Measurements from ENCODE around the gene OR10A5.
"Not testable (repeated sequence)": the region's sequence is repeated elsewhere in the genome, so short reads cannot be mapped to it uniquely, and the experiment has no call there.

OR10A5 gene

DNA sequence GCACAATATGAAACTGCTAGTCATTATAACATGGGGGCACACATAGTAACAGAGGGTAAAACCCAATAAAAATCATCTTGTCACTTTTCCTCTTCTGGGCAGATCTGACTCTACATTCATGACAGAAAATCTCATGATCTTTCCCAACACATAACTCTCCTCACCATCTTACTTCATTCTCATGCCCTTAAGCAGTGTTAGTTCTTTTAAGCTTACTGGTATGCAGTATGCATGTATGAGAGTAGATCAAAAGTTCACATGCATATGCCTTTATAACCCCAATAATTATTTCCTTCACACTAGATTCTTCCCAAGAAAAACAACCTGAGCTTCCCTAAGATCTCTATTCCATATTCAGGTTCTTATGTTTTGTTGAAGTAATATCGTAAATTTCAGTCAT, 25.8 kb downstream of the OR10A5 start:
- H3K4me3 ChIP-seq (replicated peaks in 1 of 2; ENCODE audit: low read depth in 2 of 2, low read length in 2 of 2) = no peak overlapping the region
- no peak for TF ChIP-seq CTCF (IDR thresholded peaks at IDR 0.05; ENCODE audit: low read depth, low read length)
- DNase-seq (ENCODE audit: low read depth in 2 of 2) = no peak

DNA sequence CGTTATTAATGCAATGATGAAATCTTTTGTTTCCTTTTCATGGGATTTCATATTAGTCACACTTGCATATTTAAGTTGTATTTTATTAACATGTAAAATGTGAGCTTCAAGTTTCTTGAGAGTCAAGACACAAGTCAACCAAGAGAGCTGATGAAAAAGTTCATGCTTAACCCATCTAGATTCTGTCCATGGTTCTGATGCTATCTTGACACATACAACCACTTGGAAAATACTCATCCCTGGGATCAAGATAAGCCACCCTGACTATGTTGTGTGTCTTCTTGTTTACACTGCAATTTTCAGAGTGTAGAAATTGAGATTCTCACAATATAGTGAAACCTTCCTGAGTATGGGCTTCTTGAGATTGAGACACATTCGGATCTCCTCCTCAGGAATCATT, 30.3 kb downstream of the OR10A5 start:
- no peak overlapping the region for H3K4me3 ChIP-seq (replicated peaks in 1 of 2; ENCODE audit: low read depth in 2 of 2, low read length in 2 of 2)
- no peak for TF ChIP-seq CTCF (IDR thresholded peaks at IDR 0.05; ENCODE audit: low read depth, low read length)
- no peak for DNase-seq (ENCODE audit: low read depth in 2 of 2)

DNA sequence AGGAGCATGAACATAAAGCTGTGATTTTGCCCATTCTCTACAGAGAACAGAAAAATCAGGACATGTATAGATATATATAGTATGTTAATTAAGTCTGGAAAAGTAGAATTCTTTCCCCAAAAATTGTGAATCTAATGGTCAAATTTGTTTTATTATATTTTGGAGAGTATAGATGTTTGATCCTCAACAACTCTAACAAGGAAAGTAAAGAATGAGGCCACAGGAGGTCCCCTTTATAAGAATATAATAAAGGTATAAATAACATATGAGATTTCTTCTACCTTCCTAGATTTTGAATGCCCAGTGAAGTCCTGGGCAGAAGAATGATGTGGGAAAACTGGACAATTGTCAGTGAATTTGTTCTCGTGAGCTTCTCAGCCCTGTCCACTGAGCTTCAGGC, 30.8 kb downstream of the OR10A5 start, which contains the start of gene OR10A4:
OR10A4 (plus strand) TSS at position 301 of the 400 bp plus-strand sequence; CDS start at position 324, 23 bp downstream.
- TF ChIP-seq CTCF (IDR thresholded peaks at IDR 0.05; ENCODE audit: low read depth, low read length) = no peak
- H3K4me3 ChIP-seq (replicated peaks in 1 of 2; ENCODE audit: low read depth in 2 of 2, low read length in 2 of 2) = no peak within 1 kb of the TSS
- no peak for DNase-seq (ENCODE audit: low read depth in 2 of 2)

- H3K4me3 ChIP-seq (replicated peaks in 1 of 2; ENCODE audit: low read depth in 2 of 2, low read length in 2 of 2) = no peak overlapping the region
- TF ChIP-seq CTCF (IDR thresholded peaks at IDR 0.05; ENCODE audit: low read depth, low read length) = no peak
- DNase-seq (ENCODE audit: low read depth in 2 of 2) = no peak
These were observed 31.4 kb downstream of the OR10A5 start for GRCh38 chr11:6876914-6877313.

- no peak overlapping the region for H3K4me3 ChIP-seq (replicated peaks in 1 of 2; ENCODE audit: low read depth in 2 of 2, low read length in 2 of 2)
- DNase-seq (ENCODE audit: low read depth in 2 of 2) = no peak
- TF ChIP-seq CTCF (IDR thresholded peaks at IDR 0.05; ENCODE audit: low read depth, low read length) = no peak
These were observed 37.3 kb downstream of the OR10A5 start for GRCh38 chr11:6882751-6883150.

DNA sequence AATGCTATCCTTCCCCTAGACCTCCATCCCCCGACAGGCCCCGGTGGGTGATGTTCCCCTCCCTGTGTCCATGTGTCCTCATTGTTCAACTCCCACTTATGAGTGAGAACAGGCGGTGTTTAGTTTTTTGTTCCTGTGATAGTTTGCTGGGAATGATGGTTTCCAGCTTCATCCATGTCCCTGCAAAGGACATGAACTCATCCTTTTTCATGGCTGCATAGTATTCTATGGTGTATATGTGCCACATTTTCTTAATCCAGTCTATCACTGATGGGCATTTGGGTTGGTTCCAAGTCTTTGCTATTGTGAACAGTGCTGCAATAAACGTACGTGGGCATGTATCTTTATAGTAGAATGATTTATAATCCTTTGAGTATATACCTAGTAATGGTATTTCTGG, 42.2 kb downstream of the OR10A5 start:
- not testable (repeated sequence) for H3K4me3 ChIP-seq (replicated peaks in 1 of 2; ENCODE audit: low read depth in 2 of 2, low read length in 2 of 2); DNase-seq (ENCODE audit: low read depth in 2 of 2)

- DNase-seq (ENCODE audit: low read depth in 2 of 2) = no peak
- no peak overlapping the region for H3K4me3 ChIP-seq (replicated peaks in 1 of 2; ENCODE audit: low read depth in 2 of 2, low read length in 2 of 2)
- TF ChIP-seq CTCF (IDR thresholded peaks at IDR 0.05; ENCODE audit: low read depth, low read length) = no peak
These were observed 43.3 kb downstream of the OR10A5 start for GRCh38 chr11:6888830-6889229.
